ENCODE data around the gene TMEFF1. TPM values are rescaled to one million over a fixed set of nuclear protein-coding genes. Genes with fewer than 3 reads are reported as not detected.

The TMEFF1 gene
- total RNA-seq, 1 experiment from 2014 or later = 65.5 TPM

GRCh38 chr9:100575006-100575405, 102.1 kb downstream of the TMEFF1 start:
- WGBS (ENCODE audit: extremely low coverage, insufficient read length, low lambda C conversion rate) = no CpG with 5 or more reads among the region's 4 CpGs
- Histone ChIP-seq H2BK20ac (ENCODE audit: low read depth, low read length, poor library complexity, severe bottlenecking) (no peak overlapping the region), H3K4me1 (ENCODE audit: insufficient read depth, low read length) (no peaks in the 10 kb centered on the region), H3K18ac (ENCODE audit: insufficient read length, low read depth, low read length) (no peak overlapping the region), H2BK12ac (ENCODE audit: insufficient read length, low read depth, low read length) (no peak overlapping the region), H4K20me1 (ENCODE audit: control insufficient read depth, insufficient read depth, insufficient read length) (no peaks in the 10 kb centered on the region), H2BK120ac (ENCODE audit: low read depth, low read length, poor library complexity, severe bottlenecking) (no peak overlapping the region), H4K5ac (ENCODE audit: insufficient read length, low read depth, low read length) (no peak overlapping the region), H2AFZ (ENCODE audit: low read length) (no peak overlapping the region), H2AK5ac (ENCODE audit: insufficient read length, low read length) (no peak overlapping the region), H3K56ac (ENCODE audit: insufficient read length, low read depth, low read length) (no peak overlapping the region), H3K4ac (ENCODE audit: low read depth, low read length) (no peak overlapping the region), H3T11ph (ENCODE audit: low read length) (no peak overlapping the region), H3K9ac (ENCODE audit: extremely low read depth, insufficient read length, low read length) (no peak overlapping the region), H4K91ac (ENCODE audit: insufficient read length, low read depth, low read length) (no peak overlapping the region), H3K27ac (ENCODE audit: insufficient read length, low read depth, low read length) (no peak overlapping the region), H3K14ac (ENCODE audit: insufficient read depth, low read length) (no peak overlapping the region), H3K9me3 (ENCODE audit: control insufficient read depth, low read depth, low read length) (no peaks in the 10 kb centered on the region), H3K79me2 (ENCODE audit: insufficient read depth, low read length) (no peaks in the 10 kb centered on the region), H3K79me1 (ENCODE audit: insufficient read depth, low read depth, low read length, poor library complexity, severe bottlenecking) (no peaks in the 10 kb centered on the region), H3K23ac (ENCODE audit: insufficient read length, low read depth, low read length) (no peak overlapping the region), H3K23me2 (ENCODE audit: insufficient read length, low read depth, low read length, poor library complexity, severe bottlenecking) (no peaks in the 10 kb centered on the region), H2BK5ac (ENCODE audit: insufficient read length, low read length) (no peak overlapping the region), H3K27me3 (ENCODE audit: insufficient read depth, low read length) (no peaks in the 10 kb centered on the region), H3K4me2 (ENCODE audit: insufficient read depth, insufficient read length, low read length) (no peak overlapping the region), H2BK15ac (ENCODE audit: low read depth, low read length) (no peak overlapping the region), H4K8ac (replicated peaks; ENCODE audit: insufficient read length, low read depth, low read length) (no peak overlapping the region)
- TF ChIP-seq, protein P1, sequence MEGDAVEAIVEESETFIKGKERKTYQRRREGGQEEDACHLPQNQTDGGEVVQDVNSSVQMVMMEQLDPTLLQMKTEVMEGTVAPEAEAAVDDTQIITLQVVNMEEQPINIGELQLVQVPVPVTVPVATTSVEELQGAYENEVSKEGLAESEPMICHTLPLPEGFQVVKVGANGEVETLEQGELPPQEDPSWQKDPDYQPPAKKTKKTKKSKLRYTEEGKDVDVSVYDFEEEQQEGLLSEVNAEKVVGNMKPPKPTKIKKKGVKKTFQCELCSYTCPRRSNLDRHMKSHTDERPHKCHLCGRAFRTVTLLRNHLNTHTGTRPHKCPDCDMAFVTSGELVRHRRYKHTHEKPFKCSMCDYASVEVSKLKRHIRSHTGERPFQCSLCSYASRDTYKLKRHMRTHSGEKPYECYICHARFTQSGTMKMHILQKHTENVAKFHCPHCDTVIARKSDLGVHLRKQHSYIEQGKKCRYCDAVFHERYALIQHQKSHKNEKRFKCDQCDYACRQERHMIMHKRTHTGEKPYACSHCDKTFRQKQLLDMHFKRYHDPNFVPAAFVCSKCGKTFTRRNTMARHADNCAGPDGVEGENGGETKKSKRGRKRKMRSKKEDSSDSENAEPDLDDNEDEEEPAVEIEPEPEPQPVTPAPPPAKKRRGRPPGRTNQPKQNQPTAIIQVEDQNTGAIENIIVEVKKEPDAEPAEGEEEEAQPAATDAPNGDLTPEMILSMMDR (conservative IDR thresholded peaks at IDR 0.05) = no peak
- Mint-ChIP-seq H3K4me3 (no peak overlapping the region), H3K27me3 (ENCODE audit: low read depth) (no peaks in the 10 kb centered on the region), H3K9me3 (no peaks in the 10 kb centered on the region), H3K27ac (no peak overlapping the region), H3K36me3 (ENCODE audit: insufficient read depth in 1 of 3, low read depth in 3 of 3) (peaks cover 5 to 55% (median 50%) of the 10 kb centered on the region in 3 experiments; a peak in 6 of 7 replicates), H3K4me1 (no peaks in the 10 kb centered on the region)
- DNase-seq = no peak
